Gastroesophageal sphincter (tissue), 4 donors: ENCODE results near the gene PTK6. TPM values are rescaled to one million over a fixed set of nuclear protein-coding genes. Genes with fewer than 3 reads are reported as not detected.

Experiments
- ATAC-seq: fragments of 150-250 bp; one replicate; pipeline ENCODE4 v1.9.1; 2016; ENCODE audit warnings: mild to moderate bottlenecking, moderate library complexity
- H3K27ac ChIP-seq, 4 donors: fragments of 200-600 bp; sonication (generic) in 3 of 4; 1 replicate in 3 of 4; 2 replicates in 1 of 4; pipeline ENCODE4 v1.5.1; 2016 to 2019
- H3K27me3 ChIP-seq: fragments of 200-600 bp; sonication (generic); one replicate; pipeline ENCODE4 v1.5.1; 2019
- H3K36me3 ChIP-seq, 2 donors: fragments of 200-600 bp; sonication (generic); one replicate each; pipeline ENCODE4 v1.5.1; 2019; ENCODE audit warnings: control low read depth in 1 of 2
- H3K4me1 ChIP-seq, 3 donors: fragments of 200-600 bp; sonication (generic); 1 replicate in 2 of 3; 2 replicates in 1 of 3; pipeline ENCODE4 v1.5.1; 2016 to 2019; ENCODE audit warnings: control low read depth in 2 of 3
- H3K4me3 ChIP-seq, 2 donors: fragments of 200-600 bp; sonication (generic); one replicate each; pipeline ENCODE4 v1.5.1; 2019; ENCODE audit warnings: mild to moderate bottlenecking in 1 of 2, moderate library complexity in 1 of 2
- H3K9me3 ChIP-seq, 3 donors: fragments of 200-600 bp; sonication (generic); one replicate each; pipeline ENCODE4 v1.5.1; 2017 to 2019; ENCODE audit warnings: control low read depth in 2 of 3
- CTCF ChIP-seq, 4 experiments: fragments of 200-600 bp in 2 of 4; fragments of 450-650 bp in 2 of 4; sonication (generic) in 1 of 4; IDR thresholded peaks; one replicate each; pipeline ENCODE4 v1.5.1; 2017 to 2019; ENCODE audit warnings: antibody characterized with exemption in 4 of 4, mild to moderate bottlenecking in 2 of 4, moderate library complexity in 2 of 4
- EP300 ChIP-seq: sonication (generic); formaldehyde crosslinking; IDR thresholded peaks from one replicate; pipeline ENCODE4 v1.6.1; 2017; ENCODE audit warnings: antibody characterized with exemption, mild to moderate bottlenecking
- POLR2A ChIP-seq, 2 donors: fragments of 450-650 bp; IDR thresholded peaks; one replicate each; pipeline ENCODE4 v1.6.1; 2017; ENCODE audit warnings: antibody characterized with exemption in 2 of 2, mild to moderate bottlenecking in 2 of 2, moderate library complexity in 1 of 2
- POLR2AphosphoS5 ChIP-seq: sonication (generic); formaldehyde crosslinking; IDR thresholded peaks from one replicate; pipeline ENCODE4 v1.6.1; 2017; ENCODE audit warnings: antibody characterized with exemption
- WGBS, 2 donors: methylation state at CpG; one replicate each; pipeline ENCODE4 v1.1.5; 2018; ENCODE audit warnings: low coverage in 1 of 2; 5-methylcytosine and 5-hydroxymethylcytosine counted together
- total RNA-seq, 4 donors: library from RNA; depleted of rRNA; stranded (reverse); fragments of >200 nt; gene quantifications; one replicate each; pipeline ENCODE4 v1.1.0, GENCODE V29; 2016

The PTK6 gene
- total RNA-seq, 4 donors from 2014 or later: 0.13 to 2.1 (median 0.42) TPM; not detected in 1

- WGBS, 2 donors: 0% methylated on average over 1 of the region's 34 CpGs; no CpG with 5 or more reads in 1 of the 2 donors
- TF ChIP-seq CTCF (IDR thresholded peaks at IDR 0.05): peak in 3 of 4 experiments; percentile 95 to 97 (median 96)
- no peak for TF ChIP-seq EP300
- no peak for TF ChIP-seq POLR2AphosphoS5
- TF ChIP-seq POLR2A (IDR thresholded peaks at IDR 0.05): no peak
- H3K27ac ChIP-seq: peak overlapping the region in 3 of 4 donors; percentile 25 to 52 (median 31)
- no peaks in the 10 kb centered on the region for H3K36me3 ChIP-seq
- peak; percentile 79 for ATAC-seq
- H3K4me3 ChIP-seq: peak overlapping the region in 1 of 2 donors; percentile 42
- H3K9me3 ChIP-seq: no peaks in the 10 kb centered on the region
- peaks cover 0 to 36% (median 12%) of the 10 kb centered on the region in 3 donors for H3K4me1 ChIP-seq
- peaks cover 59% of the 10 kb centered on the region for H3K27me3 ChIP-seq
Observed at GRCh38 chr20:63537525-63538203, 488 bp upstream of the PTK6 start.

- no CpG with 5 or more reads among the region's 35 CpGs for WGBS, 2 donors
- Histone ChIP-seq H3K27me3 (peaks cover 62% of the 10 kb centered on the region), H3K4me3 (no peak overlapping the region), H3K36me3 (no peaks in the 10 kb centered on the region), H3K4me1 (peaks cover 0 to 36% (median 12%) of the 10 kb centered on the region in 3 donors), H3K9me3 (no peaks in the 10 kb centered on the region), H3K27ac (no peak overlapping the region)
- ATAC-seq: no peak
- TF ChIP-seq CTCF (IDR thresholded peaks at IDR 0.05) (no peak), EP300 (no peak), POLR2AphosphoS5 (no peak), POLR2A (IDR thresholded peaks at IDR 0.05) (no peak)
Observed at GRCh38 chr20:63536241-63536977, 767 bp downstream of the PTK6 start.

DNA sequence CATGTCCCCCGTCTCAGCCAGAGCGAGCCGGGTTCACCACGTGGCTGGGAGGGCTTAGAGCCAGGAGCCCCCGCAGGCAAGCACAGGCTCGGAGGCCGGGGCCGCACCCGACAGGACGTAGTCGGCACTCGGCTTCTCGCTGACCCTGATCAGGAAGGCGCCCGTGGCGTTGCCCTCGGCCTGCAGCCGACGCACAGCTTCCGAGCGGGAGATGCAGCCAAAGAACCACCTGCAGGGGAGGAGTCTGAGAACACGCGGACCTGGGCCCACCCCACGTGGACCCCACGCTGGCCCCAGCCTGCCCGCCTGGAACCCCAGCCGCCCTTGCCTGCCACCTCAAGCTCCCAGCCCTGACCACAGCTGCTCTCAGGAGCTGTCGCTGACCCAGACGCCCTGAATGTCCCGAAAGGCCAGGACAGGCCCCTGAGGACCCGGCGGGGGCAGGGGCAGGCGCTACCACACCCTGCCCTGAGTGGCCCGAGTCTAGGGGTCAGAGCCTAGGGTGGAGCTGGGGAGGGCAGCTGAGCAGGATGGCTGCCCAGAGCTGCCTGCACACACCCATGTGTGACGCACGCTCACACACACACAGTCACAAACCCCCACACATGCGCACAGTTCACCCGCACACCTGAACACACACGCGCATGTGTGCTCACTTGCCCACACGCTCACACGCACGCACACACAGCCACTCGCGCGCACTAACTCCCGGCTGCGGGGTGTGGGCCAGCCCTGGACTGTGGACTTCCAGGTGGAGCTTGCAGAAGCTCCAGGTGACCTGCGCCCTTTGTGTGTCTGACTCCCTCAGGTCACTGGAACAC is 2.1 kb downstream of the PTK6 start:
- Histone ChIP-seq H3K9me3 (no peaks in the 10 kb centered on the region), H3K27me3 (peaks cover 71% of the 10 kb centered on the region), H3K4me3 (no peak overlapping the region), H3K27ac (no peak overlapping the region), H3K4me1 (peaks cover 0 to 36% (median 12%) of the 10 kb centered on the region in 3 donors), H3K36me3 (no peaks in the 10 kb centered on the region)
- 0 to 32% methylated on average over 1 to 19 of the region's 49 CpGs for WGBS, 2 donors
- no peak for TF ChIP-seq POLR2AphosphoS5
- TF ChIP-seq POLR2A (IDR thresholded peaks at IDR 0.05): no peak
- TF ChIP-seq EP300: no peak
- no peak for TF ChIP-seq CTCF (IDR thresholded peaks at IDR 0.05)
- ATAC-seq: no peak

GRCh38 chr20:63534427-63534830 is 2.7 kb downstream of the PTK6 start:
- no peak for ATAC-seq
- Histone ChIP-seq H3K9me3 (no peaks in the 10 kb centered on the region), H3K27ac (no peak overlapping the region), H3K27me3 (peaks cover 71% of the 10 kb centered on the region), H3K4me3 (no peak overlapping the region), H3K36me3 (no peaks in the 10 kb centered on the region), H3K4me1 (peaks cover 0 to 36% (median 12%) of the 10 kb centered on the region in 3 donors)
- TF ChIP-seq POLR2AphosphoS5 (no peak), EP300 (no peak)
- no CpG with 5 or more reads among the region's 12 CpGs for WGBS, 2 donors

DNA sequence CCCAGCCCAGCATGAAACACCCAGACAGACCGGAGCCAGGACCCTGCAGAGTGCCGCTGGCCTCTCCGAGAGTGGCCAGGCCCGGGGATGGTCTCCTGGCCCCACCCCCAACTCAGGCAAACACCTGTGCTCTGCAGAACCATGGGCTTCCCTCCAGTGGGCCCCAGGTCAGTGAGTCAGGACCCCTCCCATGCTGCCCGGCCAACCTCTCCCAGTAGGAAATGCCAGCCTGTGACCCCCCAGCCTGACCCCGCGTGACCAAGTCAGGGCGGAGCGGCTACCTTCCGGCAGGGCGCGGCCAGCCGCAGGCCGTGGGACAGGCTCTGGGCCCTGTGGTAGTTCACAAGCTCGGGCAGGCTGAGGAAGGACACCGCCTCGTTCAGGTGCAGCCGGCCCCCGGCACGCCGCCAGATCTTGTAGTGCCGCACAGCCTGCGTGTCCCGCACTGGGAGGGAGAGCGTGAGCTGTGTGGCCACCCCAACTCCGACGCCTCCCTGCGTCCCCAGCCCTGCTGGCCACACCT is 3.2 kb downstream of the PTK6 start:
- no peak for TF ChIP-seq POLR2AphosphoS5
- no peak for TF ChIP-seq CTCF (IDR thresholded peaks at IDR 0.05)
- no peak for TF ChIP-seq EP300
- no peak for TF ChIP-seq POLR2A (IDR thresholded peaks at IDR 0.05)
- Histone ChIP-seq H3K4me3 (no peak overlapping the region), H3K4me1 (peaks cover 0 to 36% (median 12%) of the 10 kb centered on the region in 3 donors), H3K27me3 (peaks cover 69% of the 10 kb centered on the region), H3K9me3 (no peaks in the 10 kb centered on the region), H3K36me3 (no peaks in the 10 kb centered on the region), H3K27ac (no peak overlapping the region)
- 20% methylated on average over 1 of the region's 28 CpGs; no CpG with 5 or more reads in 1 of the 2 donors for WGBS, 2 donors
- no peak for ATAC-seq
